ENCODE data around the gene LILRA6. TPM values are rescaled to one million over a fixed set of nuclear protein-coding genes. Genes with fewer than 3 reads are reported as not detected.
A peak's percentile ranks its signal among the peaks of the same experiment; 100 is the strongest.
"Not testable (repeated sequence)": the region's sequence is repeated elsewhere in the genome, so short reads cannot be mapped to it uniquely, and the experiment has no call there.

Gene LILRA6
- total RNA-seq: not detected in 2 replicates
- polyA plus RNA-seq (2012): 0.09 TPM

GRCh38 chr19:54242646-54243045, at the start of gene LILRA6:
Gene LILRA6 (minus strand): TSS chr19:54242790.
- not testable (repeated sequence) for DNase-seq (ENCODE audit: low read depth)

GRCh38 chr19:54289160-54289559, 46.6 kb upstream of the LILRA6 start:
- not testable (repeated sequence) for DNase-seq (ENCODE audit: low read depth)

DNA sequence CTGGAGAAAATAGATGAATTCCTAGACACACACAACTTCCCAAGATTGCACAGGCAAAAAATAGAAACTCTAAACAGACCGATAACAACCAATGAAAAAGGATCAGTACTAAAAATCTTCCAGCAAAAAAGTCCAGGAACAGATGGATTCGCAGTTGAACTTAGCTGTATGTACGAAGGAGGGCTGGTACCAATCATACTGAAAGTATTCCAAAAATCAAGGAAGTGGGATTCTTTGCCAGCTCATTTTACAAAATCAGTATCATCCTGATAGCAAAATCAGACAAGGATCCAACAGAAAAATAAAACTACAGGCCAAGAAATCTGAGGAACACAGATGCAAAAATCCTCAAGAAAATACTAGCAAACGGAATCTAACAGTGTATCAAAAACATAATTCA, 44.9 kb upstream of the LILRA6 start:
- peak; percentile 13 for DNase-seq (ENCODE audit: low read depth)

DNA sequence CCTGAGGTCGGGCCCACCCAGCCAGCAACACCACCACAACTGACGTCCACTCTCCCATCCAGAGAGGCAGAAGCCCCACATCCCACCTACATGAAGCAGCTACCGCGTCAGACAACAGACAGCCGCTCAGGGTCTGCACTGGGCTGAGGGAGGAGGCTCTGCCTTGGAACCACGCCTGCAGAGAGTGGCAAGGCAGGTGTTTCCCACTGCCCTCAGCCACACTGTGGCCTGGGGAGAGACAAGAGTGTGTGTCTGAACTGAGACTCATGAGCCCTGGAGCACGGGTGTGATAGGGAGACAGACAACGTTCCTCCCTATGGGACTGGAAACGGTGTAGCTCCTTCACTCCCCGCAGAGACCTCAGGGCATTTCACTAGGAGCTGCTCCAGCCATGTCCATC, 43.7 kb upstream of the LILRA6 start:
- DNase-seq (ENCODE audit: low read depth): not testable (repeated sequence)

GRCh38 chr19:54285427-54286056, 43.0 kb upstream of the LILRA6 start:
- not testable (repeated sequence) for DNase-seq (ENCODE audit: low read depth)

- DNase-seq (ENCODE audit: low read depth): no peak
These were observed 40.3 kb upstream of the LILRA6 start for GRCh38 chr19:54282686-54283470.

DNA sequence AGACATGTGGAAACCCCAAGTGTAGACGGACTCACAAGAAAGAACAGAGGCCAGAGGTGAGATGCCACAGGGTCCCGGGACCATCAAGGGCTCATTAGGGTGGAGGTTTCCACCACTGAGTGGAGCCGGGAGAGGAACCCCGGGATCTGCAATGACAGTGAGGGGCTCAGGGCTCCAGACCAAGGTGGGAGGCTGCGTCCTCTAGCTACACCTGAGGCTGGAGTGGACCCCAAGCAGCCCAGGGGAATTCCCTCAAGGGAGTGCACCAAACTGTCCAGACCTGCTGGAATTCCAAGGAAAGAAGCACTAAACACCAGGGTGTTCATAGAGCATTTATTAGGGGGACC, 39.1 kb upstream of the LILRA6 start:
- not testable (repeated sequence) for DNase-seq (ENCODE audit: low read depth)

GRCh38 chr19:54281007-54281728, 38.6 kb upstream of the LILRA6 start, which contains the start of gene LILRB2:
Gene LILRB2 (minus strand): TSS chr19:54281110. CDS start chr19:54280496, 614 bp downstream.
- DNase-seq (ENCODE audit: low read depth): no peak

- not testable (repeated sequence) for DNase-seq (ENCODE audit: low read depth)
These were observed 37.9 kb upstream of the LILRA6 start for GRCh38 chr19:54280441-54280840.

DNA sequence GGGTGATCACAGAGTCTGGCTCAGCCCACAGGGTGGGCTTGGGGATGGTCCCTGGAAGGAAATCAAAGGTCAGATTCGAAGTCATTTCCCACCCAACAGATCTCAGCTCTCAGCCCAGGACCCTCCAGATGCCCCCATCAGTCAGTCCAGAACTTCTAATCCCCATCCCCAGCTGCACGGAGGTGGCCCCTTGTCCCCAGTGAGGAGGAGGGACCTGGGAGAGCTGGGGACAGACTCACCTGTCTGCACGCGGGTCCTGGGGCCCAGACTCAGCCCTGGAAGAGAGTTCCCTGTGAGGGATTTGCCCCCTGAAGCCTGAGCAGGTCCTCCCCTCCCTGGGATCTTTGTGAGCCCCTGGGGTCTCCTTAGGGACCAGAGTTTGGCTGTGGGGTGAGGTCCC, 37.4 kb upstream of the LILRA6 start:
- DNase-seq (ENCODE audit: low read depth): not testable (repeated sequence)

DNA sequence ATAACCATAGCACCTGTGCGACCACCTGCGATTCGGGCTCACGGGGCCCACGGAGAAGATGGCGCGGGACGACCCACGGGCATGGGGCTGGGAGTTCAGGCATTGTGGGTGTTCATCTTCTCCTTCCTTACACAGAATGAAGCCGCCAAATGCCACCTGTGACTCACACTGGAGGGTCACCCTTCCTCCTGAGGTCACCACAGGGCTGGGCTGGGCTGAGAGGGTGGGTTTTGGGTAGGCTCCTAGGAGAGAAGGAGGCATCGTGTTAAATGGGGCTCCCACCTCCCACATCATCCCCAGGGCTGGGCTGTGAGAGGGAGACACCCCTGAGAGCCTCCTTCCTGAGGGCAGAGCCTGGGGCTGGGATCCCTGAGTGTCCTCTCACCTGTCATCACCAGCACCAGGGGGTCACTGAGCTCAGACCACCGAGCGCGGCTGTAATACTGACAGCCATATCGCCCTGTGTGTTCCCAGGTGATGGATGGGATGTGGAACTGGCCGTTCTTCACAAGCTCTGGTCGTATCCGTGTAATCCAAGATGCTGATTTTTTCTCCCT, 36.9 kb upstream of the LILRA6 start:
- DNase-seq (ENCODE audit: low read depth): no peak

DNA sequence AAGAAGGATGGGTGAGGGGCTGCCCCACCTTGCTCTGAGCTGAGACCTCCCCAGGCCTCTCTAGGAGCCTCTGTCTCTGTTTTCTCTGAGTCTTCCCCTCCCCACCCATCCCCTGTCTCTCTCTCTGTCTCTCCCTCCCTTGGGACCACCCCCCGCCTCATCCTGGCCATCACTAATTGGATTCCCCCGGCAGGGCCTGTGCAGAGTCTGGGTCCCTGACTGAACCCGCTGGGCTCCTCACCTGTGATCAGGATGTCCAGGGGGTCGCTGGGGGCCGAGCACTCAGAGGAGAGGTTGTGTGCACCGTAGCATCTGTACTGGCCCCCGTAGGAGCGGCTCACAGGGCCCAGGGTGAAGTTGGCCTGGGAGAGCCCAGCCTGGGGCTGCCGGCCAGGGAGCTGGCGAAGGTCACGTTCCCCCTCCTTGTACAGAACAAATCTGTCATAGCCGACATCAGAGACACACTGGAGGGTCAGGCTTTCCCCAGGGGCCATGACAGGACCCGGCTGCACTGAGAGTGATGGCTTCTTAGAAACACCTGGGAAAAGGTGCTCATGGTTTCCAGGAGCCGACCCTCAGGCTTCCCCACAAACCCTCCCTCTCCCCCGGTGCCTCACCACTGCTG, 36.1 kb upstream of the LILRA6 start:
- not testable (repeated sequence) for DNase-seq (ENCODE audit: low read depth)

DNA sequence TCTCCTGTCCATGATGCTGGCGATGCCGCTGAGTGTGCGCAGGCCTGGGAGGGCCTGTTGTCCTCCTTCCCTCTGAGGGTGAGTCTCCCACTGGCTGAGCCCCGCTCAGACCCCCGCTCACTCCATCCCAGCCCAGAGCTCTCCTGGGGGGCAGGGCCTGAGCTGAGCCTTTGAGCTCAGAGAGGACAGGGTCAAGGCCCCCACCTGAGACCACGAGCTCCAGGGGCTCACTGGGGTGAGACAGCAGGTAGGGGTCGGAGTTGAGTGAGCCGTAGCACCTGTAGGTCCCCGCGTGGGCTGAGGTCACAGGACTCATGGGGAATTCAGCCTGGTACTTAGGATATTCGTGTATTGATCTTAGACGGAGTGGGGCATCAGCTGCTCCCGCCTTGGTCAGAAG, 35.5 kb upstream of the LILRA6 start:
- DNase-seq (ENCODE audit: low read depth): not testable (repeated sequence)

DNA sequence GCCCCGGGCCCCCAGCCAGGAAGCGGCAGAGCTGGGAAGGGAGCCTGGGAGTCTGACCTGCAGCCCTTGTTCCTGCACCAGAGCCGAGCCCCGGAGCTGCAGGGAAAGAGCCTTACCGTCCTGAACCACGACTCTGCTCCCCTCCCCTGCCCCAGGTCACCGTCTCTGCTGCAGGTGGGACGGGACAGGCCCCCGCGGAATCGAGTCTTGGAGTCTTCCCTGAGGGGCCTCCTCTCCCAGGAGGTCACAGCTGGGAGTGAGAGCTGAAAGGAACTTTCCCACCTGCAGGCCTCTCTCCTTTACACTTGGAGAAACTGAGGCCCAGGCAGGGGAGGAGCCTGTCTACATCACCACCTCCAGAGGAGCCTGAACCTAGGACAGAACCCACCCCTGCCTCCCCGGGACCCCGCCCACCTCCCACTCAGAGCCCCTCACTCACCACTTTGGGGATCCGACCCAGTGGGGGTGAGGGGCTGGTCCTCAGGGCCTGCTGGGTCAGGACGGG, 34.6 kb upstream of the LILRA6 start:
- not testable (repeated sequence) for DNase-seq (ENCODE audit: low read depth)

DNA sequence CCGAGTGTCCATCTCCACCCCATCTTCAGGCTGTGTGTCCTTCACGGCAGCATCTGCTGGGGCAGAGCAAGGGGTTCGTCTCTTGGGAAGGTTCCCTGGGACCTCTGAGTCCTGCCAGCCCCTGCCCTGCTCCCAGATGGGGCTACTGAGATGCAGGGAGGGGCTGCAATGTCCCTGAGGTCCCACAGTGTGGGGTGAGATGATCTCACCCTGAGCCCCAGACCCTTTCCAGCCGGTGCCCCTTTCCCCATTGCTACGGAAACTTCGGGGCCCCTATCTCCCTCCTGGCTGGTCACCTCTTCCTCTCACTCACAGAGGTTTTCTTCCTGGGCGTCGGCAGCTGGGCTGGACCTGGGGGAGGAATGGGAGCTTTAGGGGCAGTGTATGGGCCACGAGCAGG, 33.4 kb upstream of the LILRA6 start:
- no peak for DNase-seq (ENCODE audit: low read depth)

- DNase-seq (ENCODE audit: low read depth): not testable (repeated sequence)
These were observed 31.9 kb upstream of the LILRA6 start for GRCh38 chr19:54274516-54274915.

GRCh38 chr19:54273821-54274220, 31.2 kb upstream of the LILRA6 start:
- no peak for DNase-seq (ENCODE audit: low read depth)

- DNase-seq (ENCODE audit: low read depth): not testable (repeated sequence)
These were observed 29.6 kb upstream of the LILRA6 start for GRCh38 chr19:54272181-54272580.

- not testable (repeated sequence) for DNase-seq (ENCODE audit: low read depth)
These were observed 29.0 kb upstream of the LILRA6 start for GRCh38 chr19:54271587-54271986.

- DNase-seq (ENCODE audit: low read depth): no peak
These were observed 28.5 kb upstream of the LILRA6 start for GRCh38 chr19:54271106-54271505.

GRCh38 chr19:54268936-54269335, 26.3 kb upstream of the LILRA6 start:
- DNase-seq (ENCODE audit: low read depth): no peak
